DMS79 treated with DMSO at 0.1 percent for 48 hours (cell line): ENCODE measurements around the gene WDSUB1.

ENCODE experiments used
- DNase-seq: peaks from one replicate; lab custom pipeline; 2025; lab: John Stamatoyannopoulos, UW

The WDSUB1 gene

DNA sequence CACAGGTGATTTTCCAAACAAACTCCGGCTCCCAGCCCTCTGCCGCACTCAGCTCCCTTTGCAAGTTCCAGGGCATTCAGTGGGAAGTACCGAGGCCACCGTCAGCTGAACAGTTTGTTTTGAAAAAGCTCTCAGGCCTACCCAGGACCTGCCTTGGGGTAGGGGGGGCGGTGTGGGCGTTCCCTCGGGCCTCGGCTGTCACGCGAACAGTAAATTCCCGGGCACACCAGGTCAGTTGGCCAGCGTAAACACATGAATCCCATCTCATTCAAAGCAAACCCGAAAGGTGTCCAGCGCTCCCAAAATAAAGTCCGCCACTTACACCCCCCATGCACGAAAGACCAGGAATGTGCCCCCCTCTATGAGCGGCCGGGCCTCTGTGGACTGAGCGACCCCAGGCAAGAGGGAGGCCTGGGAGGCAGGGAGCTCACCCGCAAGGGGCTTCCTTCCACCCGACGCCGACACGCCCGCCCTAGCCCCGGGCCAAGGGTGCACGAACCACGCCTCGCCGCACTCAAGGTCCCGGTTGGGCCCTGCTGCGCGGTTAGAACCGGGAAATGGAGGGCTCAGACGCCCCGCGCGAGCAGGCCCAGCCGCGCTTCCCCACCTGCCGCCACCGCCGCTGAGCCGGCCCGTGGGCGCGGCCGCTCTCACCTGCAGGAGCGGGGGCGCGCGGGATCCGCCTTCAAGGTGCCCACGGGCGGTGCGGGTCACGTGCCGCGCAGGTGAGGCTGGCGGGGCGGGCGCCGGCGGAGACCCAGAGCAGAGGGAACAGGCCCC lies at the start of gene WDSUB1:
WDSUB1 (minus strand) TSS at position 775 of the 780 bp plus-strand sequence. CDS start 3,634 bp downstream, outside the sequence.
- peak; percentile 73 for DNase-seq

DNA sequence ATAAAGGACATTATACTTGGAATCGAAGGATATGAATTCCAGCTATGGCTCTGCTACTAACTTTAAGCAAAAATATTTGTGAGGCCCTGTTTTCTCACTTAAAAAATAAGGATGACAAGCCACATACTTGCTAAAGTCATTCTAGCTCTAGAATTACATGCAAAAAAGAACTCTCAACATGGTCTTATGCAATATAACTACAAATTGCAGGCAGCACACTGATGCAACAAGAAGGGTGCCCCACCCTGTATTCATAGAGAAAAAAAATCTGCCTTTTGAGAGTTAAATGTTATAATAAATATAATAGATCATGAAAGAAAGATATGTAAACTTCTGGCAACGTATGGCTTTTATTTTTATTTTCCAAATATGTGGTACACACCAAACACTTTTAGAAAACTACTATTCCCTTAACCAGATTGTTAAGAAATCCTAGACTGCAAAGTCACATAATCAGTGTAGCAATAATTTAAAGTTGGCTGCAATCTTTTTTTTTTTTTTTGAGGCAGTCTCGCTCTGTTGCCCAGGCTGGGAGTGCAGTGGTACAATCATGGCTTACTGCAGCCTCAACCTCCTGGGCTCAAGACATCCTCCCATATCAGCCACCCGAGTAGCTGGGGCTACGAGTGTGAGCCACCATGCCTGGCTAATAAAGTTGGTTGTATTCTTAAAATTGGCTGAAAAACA lies 40.2 kb upstream of the WDSUB1 start:
- DNase-seq = no peak

DNA sequence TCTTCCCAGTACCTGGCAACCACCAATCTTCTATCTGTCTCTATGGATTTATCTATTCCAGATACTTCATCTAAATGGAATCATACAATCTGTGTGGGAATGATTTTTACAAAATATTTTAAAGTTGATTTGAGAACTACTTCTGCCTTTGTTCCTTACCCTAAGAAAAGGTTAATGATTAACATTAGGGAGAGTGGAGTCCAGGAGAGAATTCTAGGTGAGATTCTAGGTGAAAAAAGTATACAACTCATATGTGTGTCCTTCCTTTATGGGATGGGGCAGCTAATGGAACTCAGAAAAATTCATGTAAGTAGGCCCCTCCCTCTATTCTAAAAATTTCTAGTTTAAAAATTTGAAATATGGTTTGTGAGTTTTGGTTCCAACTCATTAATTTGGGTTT lies 35.9 kb upstream of the WDSUB1 start:
- DNase-seq = no peak

DNA sequence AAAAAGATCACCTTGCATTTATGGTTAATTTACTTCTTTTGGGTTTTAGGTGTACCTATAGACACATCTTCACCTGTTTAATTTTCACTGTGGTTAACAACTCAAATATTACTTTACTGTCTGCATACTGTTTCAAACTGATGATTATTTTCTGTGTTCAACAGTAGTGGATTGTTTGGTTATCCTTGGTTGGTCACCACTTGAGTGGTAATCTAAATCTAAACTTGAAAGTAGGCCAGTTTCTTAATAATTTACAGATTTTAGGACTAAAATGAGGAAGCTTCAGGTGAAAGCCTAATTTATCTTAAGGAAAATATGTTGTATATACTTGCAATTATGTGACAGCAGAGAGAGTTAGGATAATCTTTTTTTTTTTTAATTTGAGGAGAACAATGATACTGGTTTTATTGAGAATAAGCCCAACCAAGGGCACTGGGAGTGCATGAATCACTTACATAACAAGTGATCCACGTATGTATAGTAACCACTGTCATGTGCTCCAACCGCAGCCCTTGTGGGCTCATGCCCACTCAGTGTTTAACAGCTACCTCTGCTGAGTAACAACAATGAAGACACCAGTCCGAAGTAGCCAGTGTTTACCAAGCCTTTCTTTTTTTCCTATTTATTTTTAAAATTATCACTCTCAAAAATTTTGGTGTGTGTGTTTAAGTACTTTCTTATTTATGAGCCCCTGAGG lies 31.0 kb upstream of the WDSUB1 start:
- DNase-seq = no peak

DNA sequence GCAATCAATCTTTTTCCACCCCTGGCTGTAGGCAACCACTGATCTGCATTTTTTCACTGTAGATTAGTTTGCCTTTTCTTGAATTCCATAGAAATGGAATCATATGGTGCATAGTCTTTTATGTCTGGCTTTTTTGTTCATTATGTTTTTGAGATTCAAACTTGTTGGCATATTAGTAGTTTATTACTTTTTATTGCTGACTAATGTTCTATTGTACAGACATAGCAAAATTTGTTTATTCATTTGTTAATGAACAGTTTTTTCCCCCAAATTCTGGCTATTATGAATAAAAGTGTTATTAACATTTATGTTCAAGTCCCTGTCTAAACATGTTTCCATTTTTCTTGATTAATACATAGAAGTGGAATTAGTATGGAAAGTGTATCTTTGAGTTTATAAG lies 21.4 kb upstream of the WDSUB1 start:
- no peak for DNase-seq

GRCh38 chr2:159300586-159300985 lies 14.1 kb upstream of the WDSUB1 start:
- no peak for DNase-seq

DNA sequence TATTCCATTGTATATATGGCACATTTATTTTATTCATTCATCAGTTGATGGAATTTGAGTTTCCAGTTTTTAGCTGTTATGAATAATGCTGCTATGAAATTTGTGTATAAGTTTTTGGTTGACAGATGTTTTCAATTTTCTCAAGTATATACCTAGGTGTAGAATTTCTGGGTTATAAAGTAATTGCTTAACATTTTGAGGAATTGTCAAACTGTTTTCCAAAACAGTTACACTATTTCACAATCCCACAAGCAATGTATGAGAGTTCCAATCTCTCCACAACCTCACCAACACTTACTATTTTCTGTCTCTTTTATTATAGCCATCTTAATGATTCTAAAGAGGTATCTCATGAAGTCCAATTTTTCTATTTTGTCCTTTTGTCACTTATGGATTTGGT lies 12.5 kb upstream of the WDSUB1 start:
- no peak for DNase-seq

DNA sequence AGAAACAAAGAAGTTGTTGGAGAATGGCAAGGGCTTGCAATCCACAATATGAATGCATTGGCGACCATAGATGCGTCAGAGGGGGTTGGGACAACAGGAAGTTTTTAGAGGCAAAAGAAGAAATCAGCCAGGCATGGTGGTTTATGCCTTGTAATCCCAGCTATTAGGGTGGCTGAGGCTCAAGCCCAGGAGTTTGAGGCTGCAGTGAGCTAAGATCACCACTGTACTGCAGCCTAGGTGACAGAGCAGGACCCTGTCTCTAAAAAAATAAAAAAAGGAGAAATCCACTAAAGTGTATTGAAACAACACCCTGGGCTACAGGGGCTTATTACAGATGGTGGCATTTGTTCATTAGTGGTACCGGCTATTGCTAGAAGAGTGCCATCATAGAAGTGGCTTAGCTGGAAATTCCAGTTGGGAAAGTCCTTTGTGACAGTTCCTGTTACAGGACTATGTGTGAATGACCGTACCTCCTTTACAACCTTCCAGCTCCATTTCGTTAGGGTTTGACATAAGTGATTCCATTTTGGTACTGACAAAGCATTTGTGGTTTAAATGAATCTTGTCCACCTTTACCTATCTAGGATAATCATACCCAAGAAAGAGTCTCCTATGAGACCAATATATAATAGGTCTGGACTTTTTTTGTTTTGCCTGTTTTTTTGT lies 10.7 kb upstream of the WDSUB1 start:
- DNase-seq = no peak

GRCh38 chr2:159292157-159292556 lies 5.7 kb upstream of the WDSUB1 start:
- no peak for DNase-seq

DNA sequence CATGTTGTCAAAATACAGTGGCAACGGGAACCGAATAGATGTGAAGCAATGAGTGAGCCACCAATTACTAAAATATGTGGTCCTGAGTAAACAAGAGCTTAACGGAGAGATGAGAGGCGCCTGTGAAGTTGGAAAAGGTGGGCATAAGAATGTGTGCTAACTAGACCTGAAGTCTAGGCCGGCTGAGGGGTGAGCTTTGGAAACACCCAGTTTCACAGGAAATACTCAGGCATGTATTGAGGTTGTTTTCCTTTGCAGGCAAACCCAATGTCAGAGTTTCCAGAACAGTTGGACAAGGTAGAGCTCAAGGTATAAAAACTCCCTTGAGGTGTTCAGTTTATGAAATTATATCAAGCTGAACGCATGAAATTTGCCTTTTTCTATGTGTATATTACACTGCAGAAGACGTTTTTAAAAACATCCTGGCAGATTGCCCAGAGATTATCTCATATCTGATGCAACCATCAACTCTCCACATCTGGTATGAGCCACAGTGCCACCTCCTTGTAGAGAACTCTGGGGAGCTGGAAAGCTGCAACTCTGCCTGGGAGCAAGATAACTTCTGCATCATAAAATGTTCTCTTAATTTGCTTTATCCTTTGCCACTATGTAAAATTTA lies 3.9 kb upstream of the WDSUB1 start:
- DNase-seq = peak; percentile 75

DNA sequence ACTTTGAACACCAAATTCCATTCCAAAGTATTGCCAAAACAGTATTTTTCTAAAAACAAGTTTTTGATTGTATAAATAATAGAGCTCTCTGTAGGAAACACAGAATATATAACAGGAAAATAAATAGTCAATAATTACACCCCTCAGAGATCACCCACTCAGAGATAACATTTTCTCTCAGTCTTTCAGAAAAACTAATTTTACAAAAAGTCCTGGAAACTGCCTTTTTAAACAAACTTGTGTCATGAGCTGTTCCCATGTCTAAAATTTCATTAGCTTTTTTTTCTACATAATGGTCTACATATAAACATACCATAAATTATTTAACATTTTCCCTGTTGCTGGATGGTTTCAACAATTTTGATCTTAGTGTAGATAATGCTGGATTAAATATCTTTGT lies 1.2 kb upstream of the WDSUB1 start:
- no peak for DNase-seq

- DNase-seq = peak; percentile 99
These were observed 372 bp upstream of the WDSUB1 start for GRCh38 chr2:159286709-159287441.

- no peak for DNase-seq
These were observed 1.1 kb downstream of the WDSUB1 start for GRCh38 chr2:159285433-159285832.

- no peak for DNase-seq
These were observed 3.0 kb downstream of the WDSUB1 start for GRCh38 chr2:159283529-159283928.

GRCh38 chr2:159281002-159281401 lies 5.5 kb downstream of the WDSUB1 start:
- DNase-seq = no peak

GRCh38 chr2:159279700-159280099 lies 6.8 kb downstream of the WDSUB1 start:
- no peak for DNase-seq

GRCh38 chr2:159275111-159275510 lies 11.4 kb downstream of the WDSUB1 start:
- no peak for DNase-seq

DNA sequence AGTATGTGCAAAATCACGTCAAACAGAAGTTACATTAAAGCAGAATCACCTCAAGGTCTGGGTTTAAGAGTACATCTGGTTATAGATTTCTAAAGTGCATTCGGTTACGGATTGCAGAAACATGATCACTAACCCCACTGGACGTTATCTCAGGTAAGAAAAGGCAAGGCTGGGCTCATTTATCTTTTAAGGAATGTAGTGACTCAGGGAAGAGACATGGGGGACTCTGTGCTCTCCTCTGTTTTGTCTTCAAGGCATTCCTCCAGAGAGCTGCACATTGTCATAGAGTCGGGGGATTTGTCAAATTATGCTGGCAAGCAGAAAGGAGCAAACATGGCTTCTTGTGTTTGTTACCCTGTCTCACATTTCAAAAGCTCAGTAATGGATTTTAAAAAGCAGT lies 14.3 kb downstream of the WDSUB1 start:
- no peak for DNase-seq

GRCh38 chr2:159270744-159271379 lies 15.6 kb downstream of the WDSUB1 start:
- DNase-seq = no peak

DNA sequence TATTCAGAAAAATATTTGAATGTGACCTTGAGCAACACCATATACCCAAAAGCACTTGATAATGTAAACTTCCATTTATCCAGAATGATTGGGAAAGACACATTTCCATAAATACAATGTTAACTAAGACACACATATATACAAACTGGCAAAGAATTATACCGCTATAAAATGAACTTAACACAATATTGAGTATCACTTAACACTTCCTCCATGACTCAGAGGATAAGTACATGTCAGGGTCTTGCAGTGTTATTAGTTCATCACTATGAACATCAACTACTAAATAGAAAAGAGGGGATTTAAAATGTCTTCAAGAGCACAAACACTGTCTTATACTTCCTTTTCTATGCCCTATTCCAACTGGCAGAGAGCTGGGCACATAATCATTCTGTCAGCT lies 18.6 kb downstream of the WDSUB1 start:
- DNase-seq = no peak

DNA sequence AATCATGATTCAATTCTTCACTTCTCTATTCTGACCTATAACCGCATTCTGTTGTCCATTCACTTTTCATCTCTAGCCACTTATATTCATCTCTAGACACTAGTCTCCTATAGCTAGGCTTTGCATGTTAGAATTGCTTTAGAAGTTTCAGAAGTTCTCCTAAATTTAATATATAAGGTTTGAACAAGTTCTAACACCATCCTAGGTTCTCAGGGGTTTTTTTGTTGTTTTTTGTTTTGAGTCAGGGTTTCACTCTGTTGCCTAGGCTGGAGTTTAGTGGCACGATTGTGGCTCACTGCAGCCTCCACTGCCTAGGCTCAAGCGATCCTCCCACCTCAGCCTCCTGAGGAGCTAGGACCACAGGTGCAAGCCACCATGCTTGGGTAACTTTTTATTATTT lies 19.9 kb downstream of the WDSUB1 start:
- no peak for DNase-seq
